ENCODE measurements around the gene DNAJC28.

- TF ChIP-seq POLR2AphosphoS5 (IDR thresholded peaks at IDR 0.05; ENCODE audit: borderline replicate concordance, low read depth, low read length) = no peak
- TF ChIP-seq EZH2 (IDR thresholded peaks at IDR 0.05) = no peak
These were observed 39.9 kb downstream of the DNAJC28 start for GRCh38 chr21:33451634-33452071.

All from SK-N-MC (cell line).